ENCODE data around the gene OBSL1. TPM values are rescaled to one million over a fixed set of nuclear protein-coding genes. Genes with fewer than 3 reads are reported as not detected.
A peak's percentile ranks its signal among the peaks of the same experiment; 100 is the strongest.

The OBSL1 gene
- total RNA-seq, 4 donors from 2014 or later: 33.2 to 75.7 (median 43.7) TPM

GRCh38 chr2:219532378-219532649 is 39.0 kb downstream of the OBSL1 start:
- peaks cover 9% of the 10 kb centered on the region for H3K4me1 ChIP-seq
- no peak for DNase-seq (ENCODE audit: low spot score in 2 of 2)
- 57% methylated on average over 1 of the region's 8 CpGs for WGBS
- H3K27ac ChIP-seq: no peak overlapping the region
- H3K36me3 ChIP-seq: no peaks in the 10 kb centered on the region
- no peaks in the 10 kb centered on the region for H3K9me3 ChIP-seq
- H3K27me3 ChIP-seq: peaks cover 40% of the 10 kb centered on the region
- TF ChIP-seq POLR2AphosphoS5 (IDR thresholded peaks at IDR 0.05): no peak
- no peak for TF ChIP-seq POLR2A (IDR thresholded peaks at IDR 0.05)
- TF ChIP-seq, protein P1, sequence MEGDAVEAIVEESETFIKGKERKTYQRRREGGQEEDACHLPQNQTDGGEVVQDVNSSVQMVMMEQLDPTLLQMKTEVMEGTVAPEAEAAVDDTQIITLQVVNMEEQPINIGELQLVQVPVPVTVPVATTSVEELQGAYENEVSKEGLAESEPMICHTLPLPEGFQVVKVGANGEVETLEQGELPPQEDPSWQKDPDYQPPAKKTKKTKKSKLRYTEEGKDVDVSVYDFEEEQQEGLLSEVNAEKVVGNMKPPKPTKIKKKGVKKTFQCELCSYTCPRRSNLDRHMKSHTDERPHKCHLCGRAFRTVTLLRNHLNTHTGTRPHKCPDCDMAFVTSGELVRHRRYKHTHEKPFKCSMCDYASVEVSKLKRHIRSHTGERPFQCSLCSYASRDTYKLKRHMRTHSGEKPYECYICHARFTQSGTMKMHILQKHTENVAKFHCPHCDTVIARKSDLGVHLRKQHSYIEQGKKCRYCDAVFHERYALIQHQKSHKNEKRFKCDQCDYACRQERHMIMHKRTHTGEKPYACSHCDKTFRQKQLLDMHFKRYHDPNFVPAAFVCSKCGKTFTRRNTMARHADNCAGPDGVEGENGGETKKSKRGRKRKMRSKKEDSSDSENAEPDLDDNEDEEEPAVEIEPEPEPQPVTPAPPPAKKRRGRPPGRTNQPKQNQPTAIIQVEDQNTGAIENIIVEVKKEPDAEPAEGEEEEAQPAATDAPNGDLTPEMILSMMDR (IDR thresholded peaks at IDR 0.05): no peak
- no peak for TF ChIP-seq EP300 (IDR thresholded peaks at IDR 0.05)
- no peak overlapping the region for H3K4me3 ChIP-seq

GRCh38 chr2:219531639-219532377 is 39.5 kb downstream of the OBSL1 start:
- WGBS: 82% methylated on average over 18 of the region's 20 CpGs
- Histone ChIP-seq H3K27me3 (peaks cover 45% of the 10 kb centered on the region), H3K27ac (no peak overlapping the region), H3K4me3 (no peak overlapping the region), H3K36me3 (no peaks in the 10 kb centered on the region), H3K9me3 (no peaks in the 10 kb centered on the region), H3K4me1 (peaks cover 5% of the 10 kb centered on the region)
- DNase-seq (ENCODE audit: low spot score in 2 of 2): no peak
- TF ChIP-seq POLR2AphosphoS5 (IDR thresholded peaks at IDR 0.05) (no peak), POLR2A (IDR thresholded peaks at IDR 0.05) (no peak), EP300 (IDR thresholded peaks at IDR 0.05) (no peak)
- TF ChIP-seq, protein P1 (IDR thresholded peaks at IDR 0.05): no peak

DNA sequence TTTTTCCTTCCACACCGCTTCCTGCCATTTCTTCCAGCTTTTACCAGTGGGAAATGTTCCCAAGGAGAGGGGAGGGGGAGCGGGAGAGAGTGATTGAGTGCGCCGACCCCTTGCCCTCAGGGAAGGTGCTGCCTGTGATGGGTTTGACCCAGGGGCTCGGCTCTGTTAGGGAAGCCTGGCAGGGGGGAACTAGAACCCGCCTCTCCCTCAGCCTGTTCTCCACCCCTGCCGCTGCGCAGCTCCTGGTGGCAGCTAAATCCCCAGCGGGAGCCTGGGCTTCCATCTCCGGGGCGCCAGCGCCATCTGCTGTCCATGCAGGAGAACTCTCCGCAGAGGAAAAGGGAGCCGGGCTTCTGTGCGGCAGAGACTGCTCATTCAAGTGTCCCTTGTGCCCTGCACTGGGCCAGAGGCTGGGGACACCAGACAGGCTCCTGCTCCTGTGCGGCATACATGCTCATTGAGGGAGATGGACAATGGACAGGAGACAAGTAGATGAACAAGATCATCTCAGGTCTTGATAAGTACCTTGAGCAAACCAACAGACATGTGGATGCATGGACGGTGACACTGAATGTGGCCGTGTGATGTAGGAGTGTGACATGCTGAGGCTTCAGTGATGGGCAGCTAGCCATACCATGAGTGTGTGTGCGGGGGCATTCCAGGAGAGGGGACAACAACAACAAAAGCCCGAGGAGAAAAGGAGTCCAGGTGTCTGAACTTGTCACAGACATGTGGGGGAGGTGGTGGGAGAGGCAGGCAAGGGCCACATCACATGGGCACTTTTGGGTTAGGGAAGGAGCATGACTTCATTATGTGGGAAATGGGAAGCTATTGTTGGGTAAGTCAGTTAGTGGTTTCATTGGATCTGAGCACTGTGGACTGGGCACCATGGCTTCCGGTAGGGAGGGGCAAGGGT is 41.0 kb downstream of the OBSL1 start:
- DNase-seq (ENCODE audit: low spot score in 2 of 2): peak; percentile 88 to 92
- WGBS: 15% methylated on average over 21 of the region's 21 CpGs
- H3K4me3 ChIP-seq: no peak overlapping the region

DNA sequence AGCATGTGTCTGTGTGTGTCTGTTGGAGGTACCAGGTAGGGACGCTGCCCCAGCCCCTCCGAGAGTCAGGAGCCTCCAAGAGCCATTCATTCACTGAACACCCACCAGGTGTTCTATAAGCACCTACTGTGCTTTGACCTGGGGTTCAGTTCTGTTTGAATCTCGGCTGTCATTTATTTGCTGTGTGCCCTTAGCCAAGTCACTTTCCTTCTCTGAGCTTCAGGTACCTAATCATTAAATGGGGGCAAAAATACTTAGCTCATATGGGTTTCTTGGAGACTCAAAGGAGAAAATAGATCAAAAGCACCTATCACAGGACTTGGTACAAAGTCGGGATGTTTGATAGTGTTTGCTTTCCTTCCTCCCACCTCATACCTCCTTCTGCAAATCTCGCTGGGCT is 43.9 kb downstream of the OBSL1 start:
- 54% methylated on average over 5 of the region's 5 CpGs for WGBS
- no peak for DNase-seq (ENCODE audit: low spot score in 2 of 2)
- no peaks in the 10 kb centered on the region for H3K36me3 ChIP-seq
- TF ChIP-seq POLR2AphosphoS5 (IDR thresholded peaks at IDR 0.05) (no peak), POLR2A (IDR thresholded peaks at IDR 0.05) (no peak), EP300 (IDR thresholded peaks at IDR 0.05) (no peak)
- TF ChIP-seq, protein P1 (IDR thresholded peaks at IDR 0.05): no peak
- H3K4me1 ChIP-seq: peaks cover 15% of the 10 kb centered on the region
- H3K27me3 ChIP-seq: peaks cover 88% of the 10 kb centered on the region
- no peaks in the 10 kb centered on the region for H3K9me3 ChIP-seq
- H3K27ac ChIP-seq: no peak overlapping the region
- no peak overlapping the region for H3K4me3 ChIP-seq

More for the DNA sequence above, 41.0 kb downstream of the OBSL1 start:
- Histone ChIP-seq H3K36me3 (no peaks in the 10 kb centered on the region), H3K27ac (no peak overlapping the region), H3K4me1 (peaks cover 5% of the 10 kb centered on the region), H3K27me3 (peaks cover 60% of the 10 kb centered on the region), H3K9me3 (no peaks in the 10 kb centered on the region)
- TF ChIP-seq POLR2A (IDR thresholded peaks at IDR 0.05): no peak
- TF ChIP-seq POLR2AphosphoS5 (IDR thresholded peaks at IDR 0.05): no peak
- no peak for TF ChIP-seq EP300 (IDR thresholded peaks at IDR 0.05)
- TF ChIP-seq, protein P1 (IDR thresholded peaks at IDR 0.05): peak; percentile 94 to 95

DNA sequence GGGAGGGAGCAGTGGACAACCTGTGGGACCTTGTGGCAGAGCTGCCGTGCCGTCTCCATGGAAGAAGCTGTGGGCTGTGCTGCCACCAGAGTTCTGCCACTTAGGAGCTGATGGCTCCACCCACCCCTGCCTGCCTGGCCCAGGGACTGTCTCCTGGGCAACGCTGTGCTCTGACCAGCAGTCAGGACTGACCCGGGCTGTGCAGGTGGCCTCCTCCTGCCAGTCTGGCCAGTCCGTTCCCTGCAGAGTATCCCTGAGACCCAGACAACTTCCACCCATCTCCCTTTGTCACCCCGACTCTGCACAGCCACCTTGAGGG is 44.3 kb downstream of the OBSL1 start:
- Histone ChIP-seq H3K4me1 (peaks cover 19% of the 10 kb centered on the region), H3K4me3 (no peak overlapping the region), H3K9me3 (no peaks in the 10 kb centered on the region), H3K36me3 (no peaks in the 10 kb centered on the region), H3K27me3 (peaks cover 89% of the 10 kb centered on the region), H3K27ac (no peak overlapping the region)
- DNase-seq (ENCODE audit: low spot score in 2 of 2): no peak
- TF ChIP-seq POLR2A (IDR thresholded peaks at IDR 0.05): no peak
- no peak for TF ChIP-seq EP300 (IDR thresholded peaks at IDR 0.05)
- TF ChIP-seq, protein P1 (IDR thresholded peaks at IDR 0.05): no peak
- no peak for TF ChIP-seq POLR2AphosphoS5 (IDR thresholded peaks at IDR 0.05)
- WGBS: 52% methylated on average over 3 of the region's 6 CpGs

Data from suprapubic skin (tissue), 4 donors.